ENCODE measurements around the gene LDLRAD3.
"Not testable (repeated sequence)": the region's sequence is repeated elsewhere in the genome, so short reads cannot be mapped to it uniquely, and the experiment has no call there.

The LDLRAD3 gene

GRCh38 chr11:35992548-35992947 lies 48.7 kb downstream of the LDLRAD3 start:
- DNase-seq, result no peak

GRCh38 chr11:35994421-35994820 lies 50.6 kb downstream of the LDLRAD3 start:
- no peak for DNase-seq

- DNase-seq, result no peak
Measured at GRCh38 chr11:35995681-35996271, 51.9 kb downstream of the LDLRAD3 start.

- DNase-seq, result no peak
Measured at GRCh38 chr11:35997902-35998520, 54.1 kb downstream of the LDLRAD3 start.

GRCh38 chr11:35998634-35999033 lies 54.8 kb downstream of the LDLRAD3 start:
- no peak for DNase-seq

GRCh38 chr11:36000616-36001190 lies 56.8 kb downstream of the LDLRAD3 start:
- no peak for DNase-seq

GRCh38 chr11:36002196-36002595 lies 58.3 kb downstream of the LDLRAD3 start:
- DNase-seq, result no peak

GRCh38 chr11:36002796-36003195 lies 58.9 kb downstream of the LDLRAD3 start:
- no peak for DNase-seq

GRCh38 chr11:36006556-36006955 lies 62.7 kb downstream of the LDLRAD3 start:
- DNase-seq, result no peak

GRCh38 chr11:36007127-36007655 lies 63.3 kb downstream of the LDLRAD3 start:
- DNase-seq, result peak; percentile 37

- no peak for DNase-seq
Measured at GRCh38 chr11:36008584-36008983, 64.7 kb downstream of the LDLRAD3 start.

- DNase-seq, result no peak
Measured at GRCh38 chr11:36009473-36009872, 65.6 kb downstream of the LDLRAD3 start.

GRCh38 chr11:36010010-36010740 lies 66.3 kb downstream of the LDLRAD3 start:
- DNase-seq, result no peak

GRCh38 chr11:36011574-36011973 lies 67.7 kb downstream of the LDLRAD3 start:
- DNase-seq, result no peak

GRCh38 chr11:36012455-36012854 lies 68.6 kb downstream of the LDLRAD3 start:
- DNase-seq, result no peak

GRCh38 chr11:36012979-36013378 lies 69.1 kb downstream of the LDLRAD3 start:
- DNase-seq, result no peak

GRCh38 chr11:36013446-36013845 lies 69.6 kb downstream of the LDLRAD3 start:
- not testable (repeated sequence) for DNase-seq

- no peak for DNase-seq
Measured at GRCh38 chr11:36013950-36014897, 70.4 kb downstream of the LDLRAD3 start.

- no peak for DNase-seq
Measured at GRCh38 chr11:36014898-36015665, 71.2 kb downstream of the LDLRAD3 start.

- DNase-seq, result no peak
Measured at GRCh38 chr11:36015799-36016198, 71.9 kb downstream of the LDLRAD3 start.

GRCh38 chr11:36016263-36016662 lies 72.4 kb downstream of the LDLRAD3 start:
- no peak for DNase-seq
